HG03139 (cell line): Measurements from ENCODE around the gene CFHR1.

Experiments used
- ATAC-seq: cut with Tn5 transposase; IDR thresholded peaks from one replicate; pipeline ENCODE4 v1.9.1; 2021; ENCODE audit not compliant: unreplicated experiment

CFHR1 gene

DNA sequence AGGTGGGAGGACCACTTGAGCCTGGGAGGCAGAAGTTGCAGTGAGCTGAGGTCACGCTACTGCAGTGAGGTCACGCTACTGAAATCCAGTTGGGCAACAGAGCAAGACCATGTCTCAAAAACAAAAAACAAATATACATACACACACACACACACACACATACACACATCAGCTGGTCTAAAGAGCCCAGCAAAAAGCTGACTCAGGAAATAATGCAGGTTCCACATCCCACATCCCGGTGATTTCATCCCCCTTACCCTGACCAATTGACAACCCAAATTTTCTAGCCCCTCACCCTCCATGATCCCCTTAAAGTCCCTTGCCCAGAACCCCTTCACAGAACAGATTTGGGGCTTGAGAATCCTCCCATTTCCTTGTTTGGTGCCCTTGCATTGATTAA lies 56.4 kb downstream of the CFHR1 start:
- no peak for ATAC-seq

DNA sequence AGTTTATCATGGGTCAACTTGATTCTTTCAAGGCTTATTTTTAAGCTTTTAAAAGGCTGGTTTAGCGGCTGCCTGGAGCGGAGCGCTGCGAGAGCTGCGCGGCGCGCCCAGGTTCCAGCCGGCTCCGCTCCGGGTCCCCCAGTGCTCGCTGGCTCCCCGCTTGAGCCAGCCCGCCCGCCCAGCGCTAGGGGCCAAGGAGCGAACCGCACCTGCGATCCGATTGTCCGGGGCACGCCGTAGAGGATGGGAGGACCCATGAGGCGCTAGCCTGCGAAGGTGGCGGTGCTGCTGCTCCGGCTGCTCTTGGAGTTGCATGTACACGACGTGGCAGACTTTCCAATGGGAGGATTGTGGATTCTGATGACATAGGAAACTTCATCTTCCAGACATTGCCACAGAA lies 58.4 kb downstream of the CFHR1 start:
- ATAC-seq = no peak
